ENCODE measurements around the gene IKBKE.

The IKBKE gene

DNA sequence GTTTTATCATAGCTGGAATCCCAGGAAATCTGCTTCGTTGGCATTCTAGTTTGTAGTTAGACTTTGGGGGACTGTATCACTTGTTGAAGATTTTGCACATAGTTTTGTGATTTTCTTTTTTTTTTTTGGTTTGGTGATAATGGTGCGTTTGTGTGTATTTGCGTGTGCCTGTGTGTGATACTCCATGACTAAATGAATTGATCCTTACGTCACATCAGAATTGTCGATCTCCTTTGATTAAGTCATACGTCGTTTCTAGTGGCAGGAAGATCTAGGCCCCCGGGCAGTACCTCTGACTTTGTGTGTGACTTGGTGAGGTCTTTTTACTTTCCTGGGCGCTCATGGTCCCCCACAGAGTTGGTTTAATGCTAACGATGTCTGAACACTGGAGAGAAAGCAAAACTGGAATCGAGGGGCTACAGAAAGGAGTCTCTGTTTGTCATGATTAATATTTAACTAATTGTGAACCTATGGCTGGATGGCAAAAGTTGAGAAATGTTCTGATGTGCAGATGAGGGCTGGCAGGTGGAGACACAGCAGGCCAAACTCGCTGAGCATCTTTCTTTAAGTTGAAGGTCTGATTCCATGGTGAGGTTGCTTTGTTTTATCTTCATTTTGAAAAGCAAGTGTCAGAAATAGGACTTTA is 39.5 kb downstream of the IKBKE start:
- in situ Hi-C loops (cut with HindIII; ENCODE audit: low sequenced_read_pairs): no loop called here

DNA sequence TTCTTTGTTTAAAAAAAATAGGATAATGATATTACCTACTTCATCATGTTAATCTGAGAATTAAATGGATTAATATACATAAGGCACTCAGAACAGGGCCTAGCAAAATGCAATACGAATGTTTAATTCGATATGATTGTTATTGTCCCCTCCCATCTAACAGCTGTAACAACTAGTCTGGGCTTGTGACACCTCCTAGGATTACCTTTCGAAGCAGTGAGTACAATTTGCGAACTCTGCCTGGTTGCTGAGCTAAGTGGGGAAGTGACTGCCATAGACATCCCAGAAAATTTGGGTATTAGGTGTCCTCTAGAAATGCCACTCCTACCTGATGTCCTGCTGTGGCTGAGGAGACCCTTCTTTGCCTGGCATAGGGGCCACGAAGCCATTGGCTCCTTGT is 40.1 kb downstream of the IKBKE start:
- in situ Hi-C loops (cut with HindIII; ENCODE audit: low sequenced_read_pairs): no loop called here

DNA sequence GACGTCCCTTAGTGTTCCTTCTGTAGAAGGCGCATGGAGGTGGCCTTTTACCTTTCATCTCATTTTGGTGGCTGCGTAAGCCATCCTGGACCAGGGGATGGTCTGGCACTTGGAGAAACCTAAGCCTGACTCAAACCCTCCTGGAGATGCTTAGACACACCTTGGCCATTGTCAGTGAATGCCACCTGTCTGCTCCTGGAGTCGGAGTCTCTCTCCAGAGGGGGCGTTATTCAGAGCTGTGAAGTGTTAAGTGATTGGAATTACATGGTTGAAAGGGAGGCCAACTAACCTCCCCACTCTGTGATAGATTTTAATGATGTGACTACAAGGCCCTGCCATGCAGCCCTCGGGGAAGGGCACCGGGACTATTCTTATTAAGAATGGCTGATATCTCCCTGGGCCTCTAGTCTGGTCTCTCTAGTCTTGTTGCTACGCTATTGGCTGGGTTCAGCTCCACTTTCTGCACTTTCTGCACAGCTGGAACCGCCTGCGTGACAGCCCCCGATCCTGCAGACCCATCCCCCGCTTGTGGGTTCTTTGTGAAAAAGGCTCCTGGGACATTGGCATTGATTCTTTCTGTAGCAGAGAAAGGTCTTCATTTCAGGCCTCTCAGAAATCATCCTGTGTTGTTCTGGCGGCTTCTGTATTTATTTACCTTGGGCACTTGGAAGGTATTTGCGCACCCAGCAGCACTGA is 41.2 kb downstream of the IKBKE start:
- in situ Hi-C loops (cut with HindIII; ENCODE audit: low sequenced_read_pairs): no loop called here

GRCh38 chr1:206512058-206512850 is 42.0 kb downstream of the IKBKE start:
- in situ Hi-C loops (cut with HindIII; ENCODE audit: low sequenced_read_pairs): no loop called here

- in situ Hi-C loops (cut with HindIII; ENCODE audit: low sequenced_read_pairs): no loop called here
These were observed 42.5 kb downstream of the IKBKE start for GRCh38 chr1:206512851-206513180.

DNA sequence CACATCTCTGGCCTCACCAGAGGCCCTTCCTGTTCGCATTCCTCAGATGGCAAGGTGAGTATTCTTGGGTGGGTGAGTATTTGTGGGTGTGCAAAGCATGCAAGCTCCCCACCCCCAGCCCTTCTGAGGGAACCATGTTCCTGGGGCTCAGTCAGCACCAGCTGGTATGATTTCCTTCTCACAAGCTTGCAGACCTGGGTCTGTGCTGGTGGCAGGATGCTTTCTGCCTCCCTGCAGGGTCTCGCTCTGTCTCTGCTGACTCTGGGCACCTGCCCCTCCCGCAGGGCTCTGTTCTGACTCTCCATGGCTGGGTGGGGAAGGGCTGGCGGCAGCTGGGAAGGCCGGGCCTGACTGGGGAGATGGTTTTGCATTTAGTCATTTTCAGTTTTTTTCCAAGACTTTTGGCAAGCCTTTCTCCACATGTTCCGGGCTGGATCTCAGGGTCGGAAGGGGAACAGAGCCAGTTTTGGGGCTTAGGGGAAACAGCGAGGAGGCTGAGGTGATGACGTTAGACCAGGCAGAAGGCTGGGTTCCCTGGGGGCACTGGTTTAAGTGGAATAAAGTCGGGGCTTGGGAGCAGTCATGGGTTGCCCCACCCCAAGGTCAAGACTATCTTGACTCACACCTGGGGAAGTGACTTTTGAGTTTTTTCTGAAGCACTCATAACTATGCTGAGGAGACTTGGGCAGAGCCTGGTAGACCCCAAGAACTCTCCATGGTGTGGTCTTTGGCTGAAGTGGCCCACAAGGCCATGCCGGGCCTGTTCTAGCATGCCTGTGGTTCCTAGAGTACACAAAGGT is 43.2 kb downstream of the IKBKE start:
- in situ Hi-C loops (cut with HindIII; ENCODE audit: low sequenced_read_pairs): no loop called here

- in situ Hi-C loops (cut with HindIII; ENCODE audit: low sequenced_read_pairs): no loop called here
These were observed 44.6 kb downstream of the IKBKE start for GRCh38 chr1:206514813-206515387.

DNA sequence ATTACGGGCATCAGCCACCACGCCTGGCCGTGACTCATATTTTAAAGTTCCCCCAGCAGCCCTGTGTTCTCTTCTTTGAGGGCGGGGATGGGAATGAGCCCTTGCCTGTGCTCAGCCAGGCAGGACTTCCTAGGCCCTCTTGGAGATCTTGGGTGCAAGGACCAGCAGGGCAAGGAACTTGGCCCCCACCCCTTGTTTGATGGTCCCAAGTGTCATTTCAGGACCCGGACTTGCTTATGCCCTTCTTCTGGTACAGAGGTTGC is 46.4 kb downstream of the IKBKE start:
- in situ Hi-C loops (cut with HindIII; ENCODE audit: low sequenced_read_pairs): no loop called here

DNA sequence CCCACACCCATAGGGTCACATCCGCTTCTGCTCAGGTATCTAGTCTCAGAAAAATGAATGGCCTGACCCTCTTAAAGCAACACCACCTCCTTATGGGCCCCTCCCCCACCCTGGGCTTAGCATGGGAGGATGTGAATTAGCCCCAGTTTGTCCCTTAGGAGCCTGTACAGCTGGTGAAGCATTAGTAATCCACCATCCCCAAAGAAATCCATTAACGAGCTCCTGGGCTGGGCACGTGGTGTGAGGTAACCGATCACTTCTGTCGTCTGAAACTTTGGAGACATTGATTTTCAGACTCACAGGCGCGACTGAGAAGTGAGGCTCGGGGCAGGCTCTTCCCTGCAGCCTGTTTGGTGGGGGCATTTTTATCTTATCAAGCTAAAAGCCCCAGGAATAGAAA is 47.5 kb downstream of the IKBKE start:
- in situ Hi-C loops (cut with HindIII; ENCODE audit: low sequenced_read_pairs): no loop called here

DNA sequence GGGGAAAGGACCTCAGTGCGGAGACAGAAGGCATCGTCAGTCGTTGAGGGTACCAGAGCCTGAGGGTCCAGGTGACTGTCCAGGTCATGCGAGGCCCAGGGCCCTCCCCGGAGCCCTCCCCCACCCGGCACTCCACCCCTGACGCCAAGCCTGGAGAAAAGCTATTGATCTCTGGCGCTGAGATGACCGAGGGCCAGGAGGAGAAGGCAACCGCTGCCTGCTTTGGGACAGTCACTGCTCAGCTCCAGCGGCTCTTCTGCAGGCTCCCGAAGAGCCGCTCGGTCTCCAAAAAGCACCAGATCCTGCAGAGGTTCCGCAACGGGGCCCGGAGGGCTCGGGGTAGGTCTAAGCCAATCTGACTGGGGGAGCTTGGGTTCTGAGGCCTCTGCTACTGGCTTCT is 47.9 kb downstream of the IKBKE start:
- in situ Hi-C loops (cut with HindIII; ENCODE audit: low sequenced_read_pairs): no loop called here

- in situ Hi-C loops (cut with HindIII; ENCODE audit: low sequenced_read_pairs): no loop called here
These were observed 48.5 kb downstream of the IKBKE start for GRCh38 chr1:206518743-206519142.

- in situ Hi-C loops (cut with HindIII; ENCODE audit: low sequenced_read_pairs): no loop called here
These were observed 50.9 kb downstream of the IKBKE start for GRCh38 chr1:206521127-206521526.

DNA sequence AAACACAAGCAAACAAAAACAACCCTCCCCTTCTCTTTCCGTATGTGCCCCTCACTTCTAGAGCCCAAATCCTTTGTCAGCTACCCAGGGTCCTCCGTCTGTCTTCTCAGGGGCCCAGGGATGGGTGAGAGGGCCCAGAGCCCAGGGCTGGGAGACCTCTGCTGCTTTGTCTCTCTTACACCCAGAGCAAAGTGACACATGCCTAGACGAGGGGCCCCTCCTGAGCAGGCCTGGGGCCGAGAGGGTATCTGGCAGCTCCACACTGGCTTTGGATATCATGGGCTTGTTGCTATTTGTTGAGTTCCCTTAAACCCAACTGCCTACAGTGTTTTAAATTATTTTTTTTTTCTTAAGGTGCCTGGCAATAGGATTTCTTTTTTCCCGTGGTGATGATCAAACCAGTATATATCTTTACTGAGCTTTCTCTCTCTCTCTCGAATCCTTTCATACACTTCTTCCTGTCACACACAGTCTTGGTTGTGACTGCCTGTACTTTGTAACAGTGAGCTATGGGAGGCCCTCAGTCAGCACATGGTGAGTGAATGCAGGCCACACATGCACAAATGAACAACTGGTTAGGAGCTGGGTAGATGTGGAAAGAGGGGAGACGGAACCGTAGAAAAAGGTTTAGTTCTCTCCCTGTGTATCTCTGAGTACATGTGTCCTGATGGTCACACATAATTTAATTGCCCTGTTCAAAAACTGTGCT is 51.6 kb downstream of the IKBKE start:
- in situ Hi-C loops (cut with HindIII; ENCODE audit: low sequenced_read_pairs): no loop called here

GRCh38 chr1:206524739-206525364 is 54.6 kb downstream of the IKBKE start:
- in situ Hi-C loops (cut with HindIII; ENCODE audit: low sequenced_read_pairs): no loop called here

GRCh38 chr1:206526064-206526911 is 56.0 kb downstream of the IKBKE start:
- in situ Hi-C loops (cut with HindIII; ENCODE audit: low sequenced_read_pairs): no loop called here

- in situ Hi-C loops (cut with HindIII; ENCODE audit: low sequenced_read_pairs): no loop called here
These were observed 59.1 kb downstream of the IKBKE start for GRCh38 chr1:206529425-206529824.

DNA sequence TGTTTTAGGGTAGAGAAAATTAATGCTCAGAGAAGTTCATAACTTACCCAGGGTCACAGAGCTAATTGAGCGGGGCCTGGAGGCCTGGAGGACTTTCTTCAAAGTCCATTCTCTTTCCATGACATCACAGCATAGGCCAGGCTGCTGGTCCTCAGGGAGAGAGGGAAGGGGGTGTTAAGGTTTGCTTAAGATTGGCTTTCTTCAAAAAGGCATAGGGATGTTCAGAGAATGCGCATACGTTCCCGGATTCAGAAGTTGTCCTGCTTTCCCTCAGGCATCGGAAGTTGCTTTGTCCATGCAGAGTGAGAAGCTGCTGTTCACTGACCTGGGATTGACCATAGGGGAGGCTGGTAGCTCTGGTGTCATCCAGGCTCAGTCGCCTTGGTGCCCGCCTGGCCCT is 62.1 kb downstream of the IKBKE start:
- in situ Hi-C loops (cut with HindIII; ENCODE audit: low sequenced_read_pairs): no loop called here

GRCh38 chr1:206534552-206534951 is 64.3 kb downstream of the IKBKE start:
- in situ Hi-C loops (cut with HindIII; ENCODE audit: low sequenced_read_pairs): no loop called here

- in situ Hi-C loops (cut with HindIII; ENCODE audit: low sequenced_read_pairs): no loop called here
These were observed 65.5 kb downstream of the IKBKE start for GRCh38 chr1:206535853-206536188.

All from endothelial cell of hepatic sinusoid (primary cell).